CD4-positive, alpha-beta T cell (primary cell): ENCODE data around the gene EGF. TPM values are rescaled to one million over a fixed set of nuclear protein-coding genes. Genes with fewer than 3 reads are reported as not detected.

Source experiments
- ATAC-seq: fragments of 200-7000 bp; cut with Tn5 transposase; one replicate; pipeline ENCODE4 v1.10.0; 2022; ENCODE audit warnings: mild to moderate bottlenecking; ENCODE audit not compliant: poor library complexity
- CTCF ChIA-PET: fragments of 350-600 bp; sonication (Branson Sonifier 250); formaldehyde crosslinking; loops from one replicate; lab custom pipeline; 2021; ENCODE audit warnings: antibody characterized with exemption, inconsistent platforms; lab: Charles Lee
- POLR2A ChIA-PET: fragments of 350-600 bp; sonication (Branson Sonifier 250); formaldehyde crosslinking; loops from one replicate; lab custom pipeline; 2021; ENCODE audit warnings: antibody characterized with exemption, inconsistent platforms; lab: Charles Lee
- DNase-seq, 14 experiments: peaks; one replicate each; pipeline ENCODE4 v3.0.0-alpha.2; 2013 to 2020; ENCODE audit warnings: mixed read lengths in 2 of 14
- H3K27ac ChIP-seq, 2 donors: one replicate each; pipeline versions ENCODE4 v1.5.1 to v1.7.0; 2013; ENCODE audit warnings: low read length in 2 of 2, low read depth in 1 of 2, mild to moderate bottlenecking in 1 of 2
- H3K27me3 ChIP-seq, 2 experiments: 1 replicate in 1 of 2; 2 replicates in 1 of 2; pipeline versions ENCODE4 v1.6.1 to v1.7.0; 2013; ENCODE audit warnings: low read length in 2 of 2, control low read depth in 1 of 2, mild to moderate bottlenecking in 1 of 2, moderate library complexity in 1 of 2; ENCODE audit not compliant: insufficient read depth in 2 of 2, control insufficient read depth in 1 of 2
- H3K36me3 ChIP-seq: one replicate; pipeline ENCODE4 v1.6.1; 2013; ENCODE audit warnings: low read length, control low read depth; ENCODE audit not compliant: insufficient read depth
- H3K4me1 ChIP-seq: one replicate; pipeline ENCODE4 v1.6.1; 2013; ENCODE audit warnings: low read length, control low read depth; ENCODE audit not compliant: insufficient read depth
- H3K4me3 ChIP-seq: one replicate; pipeline ENCODE4 v1.5.1; 2013; ENCODE audit warnings: mild to moderate bottlenecking, low read length, moderate library complexity
- H3K9me3 ChIP-seq, 2 experiments: 1 replicate in 1 of 2; 2 replicates in 1 of 2; pipeline versions ENCODE4 v1.6.1 to v1.7.0; 2013; ENCODE audit warnings: low read length in 2 of 2, mild to moderate bottlenecking in 2 of 2, control low read depth in 1 of 2, moderate library complexity in 1 of 2; ENCODE audit not compliant: control insufficient read depth in 1 of 2, insufficient read depth in 1 of 2
- H3K27ac Mint-ChIP-seq: one replicate; pipeline ENCODE4 v1.8.0; 2020; ENCODE audit warnings: mixed read lengths
- H3K27me3 Mint-ChIP-seq: one replicate; pipeline ENCODE4 v1.8.0; 2021; ENCODE audit warnings: mixed read lengths
- H3K36me3 Mint-ChIP-seq: one replicate; pipeline ENCODE4 v1.8.0; 2021; ENCODE audit warnings: low read depth, mixed read lengths
- H3K4me1 Mint-ChIP-seq: one replicate; pipeline ENCODE4 v1.8.0; 2021; ENCODE audit warnings: low read depth, mixed read lengths
- H3K4me3 Mint-ChIP-seq: one replicate; pipeline ENCODE4 v1.8.0; 2020; ENCODE audit warnings: mild to moderate bottlenecking, mixed read lengths
- H3K9me3 Mint-ChIP-seq: one replicate; pipeline ENCODE4 v1.8.0; 2020; ENCODE audit warnings: mixed read lengths
- CTCF ChIP-seq: fragments of 200-600 bp; IDR thresholded peaks from one replicate; pipeline ENCODE4 v1.8.0; 2022; ENCODE audit warnings: antibody characterized with exemption, mild to moderate bottlenecking
- intact Hi-C, 2 experiments: fragments of 100-400 bp; cut with DNase I in 1 of 2; cut with micrococcal nuclease in 1 of 2; formaldehyde crosslinking; loops; one replicate each; pipeline versions ENCODE4 v1.15.1 to v1.9.0; 2023 to 2025; cut with DNase I, micrococcal nuclease
- total RNA-seq, 174 experiments: library from RNA in 2 of 174; stranded (reverse) in 2 of 174; gene quantifications; one replicate each; pipeline ENCODE4 v1.2.3 and lab custom pipeline; 2021 to 2026

Gene EGF
- total RNA-seq, 2 experiments from 2014 or later, result not detected

DNA sequence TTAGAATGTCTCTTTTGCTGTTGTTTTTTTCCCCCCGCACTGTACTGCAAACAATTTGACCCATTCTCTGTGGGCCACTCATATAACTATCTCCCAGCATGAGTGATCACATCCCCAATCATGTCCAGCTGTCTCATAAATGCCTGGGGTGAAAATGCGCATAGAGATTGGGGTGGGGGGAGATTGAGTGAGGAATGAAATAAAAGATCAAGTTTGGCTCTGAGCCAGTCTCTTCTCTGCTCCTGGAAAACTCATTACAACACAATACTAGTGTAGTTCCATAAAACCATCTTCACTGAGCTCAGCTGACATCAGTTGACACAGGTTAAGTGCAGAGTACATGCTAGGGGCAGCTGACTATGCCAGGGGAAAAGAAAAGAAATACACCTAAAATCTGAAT, 96.9 kb downstream of the EGF start:
- peaks cover 0 to 6% of the 10 kb centered on the region in 2 experiments for H3K27me3 ChIP-seq
- no peak overlapping the region for H3K27ac ChIP-seq
- CTCF ChIA-PET, result no interaction called here
- POLR2A ChIA-PET, result no interaction called here
- Mint-ChIP-seq H3K27me3 (no peaks in the 10 kb centered on the region), H3K4me3 (no peak overlapping the region), H3K27ac (no peak overlapping the region), H3K9me3 (no peaks in the 10 kb centered on the region), H3K4me1 (no peaks in the 10 kb centered on the region), H3K36me3 (no peaks in the 10 kb centered on the region)
- DNase-seq (no peak), ATAC-seq (no peak)
- H3K9me3 ChIP-seq, result no peaks in the 10 kb centered on the region
- intact Hi-C loops, result loop anchor here (5.0 to 10.0 kb wide), 2 partner anchors 203 to 1275 kb away; no protein-coding TSS in a partner anchor
- H3K4me1 ChIP-seq, result no peaks in the 10 kb centered on the region
- no peaks in the 10 kb centered on the region for H3K36me3 ChIP-seq
- TF ChIP-seq CTCF, result no peak
- H3K4me3 ChIP-seq, result no peak overlapping the region

- ChIA-PET CTCF (interaction anchor here (0.7 kb wide), 1 partner anchor 18 kb away, joined by 3 read pairs; no protein-coding TSS in a partner anchor), POLR2A (no interaction called here)
- Histone ChIP-seq H3K9me3 (no peaks in the 10 kb centered on the region), H3K27ac (no peak overlapping the region), H3K4me1 (no peaks in the 10 kb centered on the region), H3K27me3 (peaks cover 0 to 6% of the 10 kb centered on the region in 2 experiments), H3K4me3 (no peak overlapping the region), H3K36me3 (no peaks in the 10 kb centered on the region)
- H3K9me3 Mint-ChIP-seq, result no peaks in the 10 kb centered on the region
- no peak for DNase-seq
- intact Hi-C loops, result no loop called here
- H3K4me1 Mint-ChIP-seq, result no peaks in the 10 kb centered on the region
- no peak overlapping the region for H3K27ac Mint-ChIP-seq
- H3K27me3 Mint-ChIP-seq, result no peaks in the 10 kb centered on the region
- no peak overlapping the region for H3K4me3 Mint-ChIP-seq
- ATAC-seq, result no peak
- no peaks in the 10 kb centered on the region for H3K36me3 Mint-ChIP-seq
- no peak for TF ChIP-seq CTCF
These were observed 98.1 kb downstream of the EGF start for GRCh38 chr4:110010797-110011196.

DNA sequence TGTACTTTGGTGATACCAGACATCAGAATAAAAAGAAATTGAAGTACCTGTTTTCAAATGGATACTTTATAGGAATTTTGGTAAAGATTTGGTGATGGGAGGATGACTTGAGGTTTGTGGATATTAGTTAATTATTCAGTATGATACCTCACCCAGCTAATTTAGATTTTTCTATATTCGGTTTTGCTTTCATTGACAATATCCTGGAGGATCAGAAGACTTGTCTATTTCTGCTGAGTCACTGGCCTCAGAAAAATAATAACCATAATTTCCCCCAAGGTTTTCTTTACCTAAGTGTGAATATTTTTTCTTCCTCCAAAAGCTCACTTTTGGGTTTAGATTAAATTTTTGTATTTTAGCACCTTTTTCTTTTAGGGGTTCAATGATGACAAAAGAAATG, 100.2 kb downstream of the EGF start:
- Mint-ChIP-seq H3K4me1 (no peaks in the 10 kb centered on the region), H3K27me3 (no peaks in the 10 kb centered on the region)
- intact Hi-C loops, result no loop called here

More for the DNA sequence above, 100.2 kb downstream of the EGF start:
- no peak overlapping the region for H3K27ac ChIP-seq
- Mint-ChIP-seq H3K36me3 (no peaks in the 10 kb centered on the region), H3K9me3 (no peaks in the 10 kb centered on the region), H3K27ac (no peak overlapping the region), H3K4me3 (no peak overlapping the region)
- no peaks in the 10 kb centered on the region for H3K4me1 ChIP-seq
- ATAC-seq, result no peak
- H3K27me3 ChIP-seq, result peaks cover 0 to 6% of the 10 kb centered on the region in 2 experiments
- no peak for TF ChIP-seq CTCF
- H3K9me3 ChIP-seq, result no peaks in the 10 kb centered on the region
- no peak overlapping the region for H3K4me3 ChIP-seq
- no peaks in the 10 kb centered on the region for H3K36me3 ChIP-seq
- POLR2A ChIA-PET, result no interaction called here
- CTCF ChIA-PET, result no interaction called here
- DNase-seq, result no peak
